Parathyroid adenoma (tissue), 2 donors: ENCODE data around the gene HDHD2.
"Not testable (repeated sequence)": the region's sequence is repeated elsewhere in the genome, so short reads cannot be mapped to it uniquely, and the experiment has no call there.

ENCODE experiments used
- H2AFZ ChIP-seq: fragments of 300-600 bp; sonication (generic); one replicate; pipeline ENCODE4 v1.7.0; 2017; ENCODE audit warnings: antibody characterized with exemption, mild to moderate bottlenecking
- H3K27ac ChIP-seq: fragments of 300-600 bp; sonication (generic); one replicate; pipeline ENCODE4 v1.7.0; 2017
- H3K27me3 ChIP-seq: fragments of 300-600 bp; sonication (generic); one replicate; pipeline ENCODE4 v1.7.0; 2017; ENCODE audit warnings: low read length; ENCODE audit not compliant: control insufficient read depth, insufficient read depth
- H3K36me3 ChIP-seq: fragments of 300-600 bp; sonication (generic); one replicate; pipeline ENCODE4 v1.7.0; 2017; ENCODE audit warnings: low read length; ENCODE audit not compliant: control insufficient read depth, insufficient read depth
- H3K4me1 ChIP-seq: fragments of 300-600 bp; sonication (generic); one replicate; pipeline ENCODE4 v1.7.0; 2017; ENCODE audit warnings: control low read depth
- H3K4me2 ChIP-seq: fragments of 300-600 bp; sonication (generic); one replicate; pipeline ENCODE4 v1.7.0; 2017; ENCODE audit warnings: low read length
- H3K4me3 ChIP-seq: fragments of 300-600 bp; sonication (generic); one replicate; pipeline ENCODE4 v1.7.0; 2017; ENCODE audit warnings: low read depth, low read length
- H3K79me2 ChIP-seq: fragments of 300-600 bp; sonication (generic); one replicate; pipeline ENCODE4 v1.7.0; 2017; ENCODE audit warnings: control low read depth
- H3K9ac ChIP-seq: fragments of 300-600 bp; sonication (generic); one replicate; pipeline ENCODE4 v1.7.0; 2017; ENCODE audit warnings: mild to moderate bottlenecking
- H3K9me3 ChIP-seq: fragments of 300-600 bp; sonication (generic); one replicate; pipeline ENCODE4 v1.7.0; 2017; ENCODE audit warnings: low read length; ENCODE audit not compliant: control insufficient read depth
- CTCF ChIP-seq: fragments of 300-600 bp; sonication (generic); IDR thresholded peaks from one replicate; pipeline ENCODE4 v1.7.0; 2017; ENCODE audit warnings: antibody characterized with exemption, mild to moderate bottlenecking
- donor health status: primary hyperparathyroidism.

The HDHD2 gene

GRCh38 chr18:47163241-47163640 is 12.9 kb upstream of the HDHD2 start:
- peaks cover 16% of the 10 kb centered on the region for H3K79me2 ChIP-seq
- H3K9me3 ChIP-seq, result no peaks in the 10 kb centered on the region
- no peak overlapping the region for H3K9ac ChIP-seq
- H3K27ac ChIP-seq, result no peak overlapping the region
- no peaks in the 10 kb centered on the region for H3K27me3 ChIP-seq
- H3K4me3 ChIP-seq, result no peak overlapping the region
- no peak overlapping the region for H3K4me2 ChIP-seq
- H3K36me3 ChIP-seq, result no peaks in the 10 kb centered on the region
- H3K4me1 ChIP-seq, result no peaks in the 10 kb centered on the region
- no peak for TF ChIP-seq CTCF
- H2AFZ ChIP-seq, result no peak overlapping the region

- no peak for TF ChIP-seq CTCF
- Histone ChIP-seq H3K9ac (no peak overlapping the region), H3K36me3 (no peaks in the 10 kb centered on the region), H2AFZ (no peak overlapping the region), H3K4me1 (no peaks in the 10 kb centered on the region), H3K79me2 (peaks cover 8% of the 10 kb centered on the region), H3K4me2 (no peak overlapping the region), H3K4me3 (no peak overlapping the region), H3K27me3 (no peaks in the 10 kb centered on the region), H3K9me3 (no peaks in the 10 kb centered on the region), H3K27ac (no peak overlapping the region)
Observed at GRCh38 chr18:47160256-47160655, 10.0 kb upstream of the HDHD2 start.

DNA sequence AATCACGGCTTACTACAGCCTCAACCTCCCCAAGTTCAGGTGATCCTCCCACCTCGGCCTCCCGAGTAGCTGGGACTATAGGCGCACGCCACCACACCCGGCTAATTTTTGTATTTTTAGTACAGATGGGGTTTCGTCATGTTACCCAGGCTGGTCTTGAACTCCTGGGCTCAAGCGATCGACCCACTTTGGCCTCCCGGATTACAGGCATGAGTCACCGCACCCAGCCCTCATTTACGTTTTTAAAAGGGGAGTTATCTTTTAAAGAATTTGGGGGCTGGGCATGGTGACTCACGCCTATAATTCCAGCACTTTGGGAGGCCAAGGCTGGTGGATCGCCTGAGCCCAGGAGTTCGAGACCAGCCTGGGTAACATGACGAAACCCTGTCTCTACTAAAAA is 8.1 kb upstream of the HDHD2 start:
- not testable (repeated sequence) for H3K9ac ChIP-seq

GRCh38 chr18:47151439-47151838 is 1.1 kb upstream of the HDHD2 start:
- Histone ChIP-seq H2AFZ (peak overlapping the region; percentile 93), H3K27ac (peak overlapping the region; percentile 81), H3K4me3 (peak overlapping the region; percentile 89), H3K9me3 (no peaks in the 10 kb centered on the region), H3K27me3 (no peaks in the 10 kb centered on the region), H3K9ac (no peak overlapping the region), H3K36me3 (no peaks in the 10 kb centered on the region), H3K4me2 (peak overlapping the region; percentile 98), H3K79me2 (peaks cover 9% of the 10 kb centered on the region), H3K4me1 (peaks cover 6% of the 10 kb centered on the region)
- TF ChIP-seq CTCF, result no peak

More for the DNA sequence above, 8.1 kb upstream of the HDHD2 start:
- not testable (repeated sequence) for H3K4me2 ChIP-seq, H3K9me3 ChIP-seq, H3K27ac ChIP-seq, H3K79me2 ChIP-seq, H3K27me3 ChIP-seq, H3K4me1 ChIP-seq, H3K4me3 ChIP-seq, H2AFZ ChIP-seq, H3K36me3 ChIP-seq

DNA sequence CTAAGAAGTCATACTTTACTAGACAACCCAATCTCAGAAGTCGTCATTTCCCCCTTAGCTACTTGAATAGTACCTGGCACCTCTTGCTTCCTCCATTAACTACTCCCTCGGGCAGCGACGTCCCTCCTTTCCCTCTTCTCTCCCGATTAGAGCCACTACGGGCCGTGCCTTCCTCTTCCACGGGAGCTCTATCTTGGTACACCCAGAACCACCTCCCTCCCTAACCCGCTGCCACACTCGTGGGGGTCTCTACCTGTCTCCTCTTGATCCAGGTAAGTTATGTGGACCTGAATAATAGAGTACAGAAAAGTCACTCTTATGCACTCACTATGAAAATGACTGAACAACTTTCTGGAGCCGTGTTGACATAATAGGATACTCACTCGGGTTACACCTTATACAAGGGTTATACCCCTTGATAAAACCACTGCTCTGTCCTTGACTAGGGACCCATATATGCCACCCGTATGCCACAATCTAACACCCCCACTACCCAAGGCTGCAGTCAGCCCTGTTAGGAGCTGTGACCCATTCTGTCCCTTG is 595 bp upstream of the HDHD2 start:
- no peak for TF ChIP-seq CTCF
- peak overlapping the region; percentile 70 for H3K9ac ChIP-seq
- H3K4me1 ChIP-seq, result peaks cover 6% of the 10 kb centered on the region
- no peaks in the 10 kb centered on the region for H3K9me3 ChIP-seq
- H3K36me3 ChIP-seq, result no peaks in the 10 kb centered on the region
- H3K4me3 ChIP-seq, result peak overlapping the region; percentile 89
- peak overlapping the region; percentile 93 for H2AFZ ChIP-seq
- H3K4me2 ChIP-seq, result peak overlapping the region; percentile 98
- H3K27ac ChIP-seq, result peak overlapping the region; percentile 81
- H3K27me3 ChIP-seq, result no peaks in the 10 kb centered on the region
- peaks cover 9% of the 10 kb centered on the region for H3K79me2 ChIP-seq
